ENCODE results near the gene SOBP. TPM values are rescaled to one million over a fixed set of nuclear protein-coding genes. Genes with fewer than 3 reads are reported as not detected.

SOBP gene
- total RNA-seq, 4 donors from 2014 or later: 0.26 to 1.5 (median 0.55) TPM

- Histone ChIP-seq H3K27me3 (peaks cover 15% of the 10 kb centered on the region), H3K4me3 (no peak overlapping the region), H3K36me3 (no peaks in the 10 kb centered on the region), H3K27ac (no peak overlapping the region), H3K9me3 (no peaks in the 10 kb centered on the region), H3K4me1 (peaks cover 18% of the 10 kb centered on the region)
- no peak for DNase-seq (ENCODE audit: low spot score in 2 of 2)
- TF ChIP-seq CTCF (IDR thresholded peaks at IDR 0.05) (no peak), EP300 (IDR thresholded peaks at IDR 0.05) (no peak), POLR2A (IDR thresholded peaks at IDR 0.05) (no peak), POLR2AphosphoS5 (IDR thresholded peaks at IDR 0.05) (no peak)
- WGBS: 70% methylated on average over 2 of the region's 2 CpGs
Measured at GRCh38 chr6:107495971-107496370, 6.1 kb downstream of the SOBP start.

GRCh38 chr6:107496892-107497684 is 7.2 kb downstream of the SOBP start:
- Histone ChIP-seq H3K4me1 (peaks cover 6% of the 10 kb centered on the region), H3K4me3 (no peak overlapping the region)

GRCh38 chr6:107504270-107505026 is 14.5 kb downstream of the SOBP start:
- Histone ChIP-seq H3K36me3 (no peaks in the 10 kb centered on the region), H3K27me3 (no peaks in the 10 kb centered on the region), H3K9me3 (no peaks in the 10 kb centered on the region), H3K27ac (no peak overlapping the region), H3K4me1 (no peaks in the 10 kb centered on the region), H3K4me3 (no peak overlapping the region)
- DNase-seq (ENCODE audit: low spot score in 2 of 2): no peak
- TF ChIP-seq POLR2A (IDR thresholded peaks at IDR 0.05) (no peak), POLR2AphosphoS5 (IDR thresholded peaks at IDR 0.05) (no peak), CTCF (IDR thresholded peaks at IDR 0.05) (no peak), EP300 (IDR thresholded peaks at IDR 0.05) (no peak)
- 60% methylated on average over 4 of the region's 4 CpGs for WGBS

More at GRCh38 chr6:107496892-107497684, 7.2 kb downstream of the SOBP start:
- no peak overlapping the region for H3K27ac ChIP-seq
- TF ChIP-seq CTCF (IDR thresholded peaks at IDR 0.05) (no peak), EP300 (IDR thresholded peaks at IDR 0.05) (no peak), POLR2AphosphoS5 (IDR thresholded peaks at IDR 0.05) (no peak), POLR2A (IDR thresholded peaks at IDR 0.05) (no peak)
- H3K36me3 ChIP-seq: no peaks in the 10 kb centered on the region
- H3K27me3 ChIP-seq: peaks cover 4% of the 10 kb centered on the region
- DNase-seq (ENCODE audit: low spot score in 2 of 2): no peak
- H3K9me3 ChIP-seq: no peaks in the 10 kb centered on the region
- WGBS: 94% methylated on average over 1 of the region's 1 CpG

GRCh38 chr6:107506145-107506544 is 16.2 kb downstream of the SOBP start:
- no peak for DNase-seq (ENCODE audit: low spot score in 2 of 2)
- H3K36me3 ChIP-seq: no peaks in the 10 kb centered on the region
- no peaks in the 10 kb centered on the region for H3K4me1 ChIP-seq
- no peaks in the 10 kb centered on the region for H3K27me3 ChIP-seq
- WGBS: 76% methylated on average over 1 of the region's 1 CpG
- TF ChIP-seq POLR2A (IDR thresholded peaks at IDR 0.05) (no peak), EP300 (IDR thresholded peaks at IDR 0.05) (no peak), CTCF (IDR thresholded peaks at IDR 0.05) (no peak), POLR2AphosphoS5 (IDR thresholded peaks at IDR 0.05) (no peak)
- no peak overlapping the region for H3K4me3 ChIP-seq
- no peak overlapping the region for H3K27ac ChIP-seq
- no peaks in the 10 kb centered on the region for H3K9me3 ChIP-seq

GRCh38 chr6:107509506-107509905 is 19.6 kb downstream of the SOBP start:
- Histone ChIP-seq H3K36me3 (no peaks in the 10 kb centered on the region), H3K4me1 (no peaks in the 10 kb centered on the region), H3K27ac (no peak overlapping the region), H3K9me3 (no peaks in the 10 kb centered on the region), H3K4me3 (no peak overlapping the region), H3K27me3 (no peaks in the 10 kb centered on the region)
- no peak for DNase-seq (ENCODE audit: low spot score in 2 of 2)
- TF ChIP-seq CTCF (IDR thresholded peaks at IDR 0.05): no peak
- no peak for TF ChIP-seq POLR2AphosphoS5 (IDR thresholded peaks at IDR 0.05)
- no peak for TF ChIP-seq EP300 (IDR thresholded peaks at IDR 0.05)
- no peak for TF ChIP-seq POLR2A (IDR thresholded peaks at IDR 0.05)
- 56% methylated on average over 3 of the region's 3 CpGs for WGBS
